OCI-LY7 (cell line): ENCODE data around the gene AGBL4. TPM values are rescaled to one million over a fixed set of nuclear protein-coding genes. Genes with fewer than 3 reads are reported as not detected.

Source experiments
- BruUV-seq: library from RNA; stranded (reverse); fragments of 400-500 nt; replicated peaks from 2 replicates; lab custom pipeline; 2021; lab: Mats Ljungman, UMichigan
- CTCF ChIA-PET: fragments of 300-600 bp; sonication (Branson Sonifier 250); formaldehyde crosslinking; loops from one replicate; lab custom pipeline; 2022; ENCODE audit warnings: antibody characterized with exemption; ENCODE audit not compliant: unreplicated experiment; lab: Charles Lee
- POLR2A ChIA-PET: fragments of 300-600 bp; sonication (Branson Sonifier 250); formaldehyde crosslinking; loops from one replicate; lab custom pipeline; 2022; ENCODE audit warnings: antibody characterized with exemption; lab: Charles Lee
- DNase-seq: peaks from one replicate; pipeline ENCODE4 v3.0.0-alpha.2; 2015; ENCODE audit warnings: low spot score
- H2AFZ ChIP-seq: fragments of 200-600 bp; sonication (generic), shearing (Covaris generic); 2 replicates; pipeline ENCODE4 v1.6.1; 2014; ENCODE audit warnings: mild to moderate bottlenecking, antibody characterized with exemption, low read length, moderate library complexity
- H3K27ac ChIP-seq: fragments of 200-600 bp; sonication (generic); 2 replicates; pipeline ENCODE4 v1.5.1; 2014; ENCODE audit warnings: mixed run types, low read depth, mild to moderate bottlenecking, moderate library complexity, low read length, inconsistent platforms; ENCODE audit not compliant: poor library complexity, severe bottlenecking
- H3K36me3 ChIP-seq: fragments of 200-600 bp; sonication (generic); 2 replicates; pipeline ENCODE4 v1.6.1; 2014; ENCODE audit warnings: mild to moderate bottlenecking, antibody characterized with exemption, low read length, moderate library complexity, mixed read lengths; ENCODE audit not compliant: insufficient read depth
- H3K4me1 ChIP-seq: fragments of 200-600 bp; sonication (generic); 2 replicates; pipeline ENCODE4 v1.5.1; 2014; ENCODE audit warnings: mild to moderate bottlenecking, low read length; ENCODE audit not compliant: insufficient read depth, poor library complexity, severe bottlenecking
- H3K4me2 ChIP-seq: fragments of 200-600 bp; sonication (generic); 2 replicates; pipeline ENCODE4 v1.6.1; 2014; ENCODE audit warnings: mild to moderate bottlenecking, low read length
- H3K4me3 ChIP-seq: fragments of 200-600 bp; sonication (generic); 2 replicates; pipeline ENCODE4 v1.5.1; 2014; ENCODE audit warnings: mild to moderate bottlenecking, low read depth, low read length; ENCODE audit not compliant: poor library complexity, severe bottlenecking
- H3K79me2 ChIP-seq: fragments of 200-600 bp; sonication (generic); 2 replicates; pipeline ENCODE4 v1.6.1; 2016; ENCODE audit warnings: low read depth, mild to moderate bottlenecking, low read length, moderate library complexity, mixed read lengths; ENCODE audit not compliant: insufficient read depth
- H3K9me2 ChIP-seq: fragments of 200-600 bp; sonication (generic); 2 replicates; pipeline ENCODE4 v1.6.1; 2016; ENCODE audit warnings: mild to moderate bottlenecking, low read length, mixed read lengths; ENCODE audit not compliant: insufficient read depth
- H3K9me3 ChIP-seq: fragments of 200-600 bp; sonication (generic); 2 replicates; pipeline ENCODE4 v1.6.1; 2014; ENCODE audit warnings: mild to moderate bottlenecking, mixed run types, low read length, mixed read lengths
- H4K20me1 ChIP-seq: fragments of 200-600 bp; sonication (generic); 2 replicates; pipeline ENCODE4 v1.6.1; 2014; ENCODE audit warnings: mild to moderate bottlenecking, antibody characterized with exemption, low read length, moderate library complexity, mixed read lengths; ENCODE audit not compliant: insufficient read depth
- EZH2phosphoT487 ChIP-seq: fragments of 200-600 bp; sonication (generic); IDR thresholded peaks from 2 replicates; pipeline ENCODE4 v1.6.1; 2018; ENCODE audit warnings: low read depth, borderline replicate concordance, mild to moderate bottlenecking, mixed run types, antibody characterized with exemption, low read length, moderate library complexity, mixed read lengths
- intact Hi-C: fragments of 100-400 bp; cut with micrococcal nuclease; formaldehyde crosslinking; loops from one replicate; pipeline ENCODE4 v1.10.0; 2022; ENCODE audit not compliant: unreplicated experiment
- total RNA-seq, 2 experiments: library from RNA; depleted of rRNA in 1 of 2; stranded (reverse); fragments of >200 nt in 1 of 2; shearing (Covaris generic) in 1 of 2; gene quantifications; 2 replicates each; pipeline ENCODE4 v1.2.3, GENCODE V29; 2014 to 2022
- TF ChIP-seq, protein P1 (sequence below): fragments of 200-600 bp; sonication (generic); conservative IDR thresholded peaks from 2 replicates; pipeline ENCODE4 v1.5.1; 2014; ENCODE audit warnings: mild to moderate bottlenecking, antibody characterized with exemption, low read length, moderate library complexity, mixed read lengths

Gene AGBL4
- total RNA-seq, 2 experiments from 2014 or later, result not detected

DNA sequence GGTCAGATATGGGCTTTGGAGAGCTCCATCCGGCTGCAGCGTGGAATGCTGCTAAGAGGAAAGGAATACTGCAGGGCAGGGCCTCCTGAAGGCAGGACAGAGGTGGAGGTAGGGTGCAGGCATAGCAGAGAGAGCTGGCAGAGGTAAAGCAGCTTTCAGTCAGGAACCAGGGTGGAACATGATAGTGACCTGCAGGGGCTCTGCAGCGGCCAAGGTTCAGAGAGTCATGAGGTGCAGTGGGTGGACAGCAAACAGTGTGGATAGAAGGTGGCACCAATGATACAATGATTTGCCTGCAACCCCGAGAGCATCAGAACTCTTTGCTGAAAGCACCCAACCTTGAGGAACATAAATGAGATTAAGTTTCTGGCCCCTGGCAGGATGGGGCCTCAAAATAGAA is 1366.3 kb downstream of the AGBL4 start:
- intact Hi-C loops, result no loop called here
- ChIA-PET CTCF (no interaction called here), POLR2A (no interaction called here)
- BruUV-seq, result no TSS peak
- no peak overlapping the region for H2AFZ ChIP-seq
- H4K20me1 ChIP-seq, result no peaks in the 10 kb centered on the region
- no peaks in the 10 kb centered on the region for H3K36me3 ChIP-seq
- no peak overlapping the region for H3K4me3 ChIP-seq
- no peaks in the 10 kb centered on the region for H3K79me2 ChIP-seq
- DNase-seq, result no peak
- no peaks in the 10 kb centered on the region for H3K4me1 ChIP-seq
- TF ChIP-seq, protein P1, sequence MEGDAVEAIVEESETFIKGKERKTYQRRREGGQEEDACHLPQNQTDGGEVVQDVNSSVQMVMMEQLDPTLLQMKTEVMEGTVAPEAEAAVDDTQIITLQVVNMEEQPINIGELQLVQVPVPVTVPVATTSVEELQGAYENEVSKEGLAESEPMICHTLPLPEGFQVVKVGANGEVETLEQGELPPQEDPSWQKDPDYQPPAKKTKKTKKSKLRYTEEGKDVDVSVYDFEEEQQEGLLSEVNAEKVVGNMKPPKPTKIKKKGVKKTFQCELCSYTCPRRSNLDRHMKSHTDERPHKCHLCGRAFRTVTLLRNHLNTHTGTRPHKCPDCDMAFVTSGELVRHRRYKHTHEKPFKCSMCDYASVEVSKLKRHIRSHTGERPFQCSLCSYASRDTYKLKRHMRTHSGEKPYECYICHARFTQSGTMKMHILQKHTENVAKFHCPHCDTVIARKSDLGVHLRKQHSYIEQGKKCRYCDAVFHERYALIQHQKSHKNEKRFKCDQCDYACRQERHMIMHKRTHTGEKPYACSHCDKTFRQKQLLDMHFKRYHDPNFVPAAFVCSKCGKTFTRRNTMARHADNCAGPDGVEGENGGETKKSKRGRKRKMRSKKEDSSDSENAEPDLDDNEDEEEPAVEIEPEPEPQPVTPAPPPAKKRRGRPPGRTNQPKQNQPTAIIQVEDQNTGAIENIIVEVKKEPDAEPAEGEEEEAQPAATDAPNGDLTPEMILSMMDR, result no peak
- no peak for TF ChIP-seq EZH2phosphoT487
- no peaks in the 10 kb centered on the region for H3K9me2 ChIP-seq
- no peak overlapping the region for H3K4me2 ChIP-seq
- H3K9me3 ChIP-seq, result no peaks in the 10 kb centered on the region
- H3K27ac ChIP-seq, result no peak overlapping the region

- Histone ChIP-seq H2AFZ (no peak overlapping the region), H3K4me3 (no peak overlapping the region), H3K9me3 (no peaks in the 10 kb centered on the region), H4K20me1 (no peaks in the 10 kb centered on the region), H3K27ac (no peak overlapping the region), H3K79me2 (no peaks in the 10 kb centered on the region), H3K9me2 (no peaks in the 10 kb centered on the region), H3K36me3 (no peaks in the 10 kb centered on the region), H3K4me1 (no peaks in the 10 kb centered on the region), H3K4me2 (no peak overlapping the region)
- BruUV-seq, result no TSS peak
- intact Hi-C loops, result no loop called here
- POLR2A ChIA-PET, result no interaction called here
- TF ChIP-seq, protein P1, result no peak
- TF ChIP-seq EZH2phosphoT487, result no peak
- no peak for DNase-seq
- CTCF ChIA-PET, result no interaction called here
Observed at GRCh38 chr1:48654606-48655210, 1369.0 kb downstream of the AGBL4 start.

- ChIA-PET CTCF (no interaction called here), POLR2A (interaction anchor here (0.9 kb wide), 1 partner anchor 39 kb away, joined by 3 read pairs; no protein-coding TSS in a partner anchor)
- intact Hi-C loops, result no loop called here
- no TSS peak for BruUV-seq
- Histone ChIP-seq H3K4me1 (no peaks in the 10 kb centered on the region), H3K9me2 (no peaks in the 10 kb centered on the region), H3K79me2 (no peaks in the 10 kb centered on the region), H3K27ac (no peak overlapping the region), H3K4me2 (no peak overlapping the region), H3K9me3 (no peaks in the 10 kb centered on the region), H4K20me1 (no peaks in the 10 kb centered on the region), H3K36me3 (no peaks in the 10 kb centered on the region), H2AFZ (no peak overlapping the region), H3K4me3 (no peak overlapping the region)
- no peak for DNase-seq
- TF ChIP-seq, protein P1, result no peak
- TF ChIP-seq EZH2phosphoT487, result no peak
Observed at GRCh38 chr1:48652334-48652733, 1371.4 kb downstream of the AGBL4 start.
